H1 (cell line): Measurements from ENCODE around the gene SCN1B. TPM values are rescaled to one million over a fixed set of nuclear protein-coding genes. Genes with fewer than 3 reads are reported as not detected.

Source experiments
- CTCF ChIA-PET: fragments of 300-600 bp; sonication (Branson Sonifier 250); formaldehyde crosslinking; loops from one replicate; lab custom pipeline; 2021; ENCODE audit not compliant: partially characterized antibody; lab: Charles Lee
- POLR2A ChIA-PET: fragments of 300-600 bp; sonication (Branson Sonifier 250); formaldehyde crosslinking; loops from one replicate; lab custom pipeline; 2021; ENCODE audit warnings: inconsistent platforms; ENCODE audit not compliant: partially characterized antibody; lab: Charles Lee
- DNase-seq, 2 experiments: peaks; one replicate each; pipeline versions ENCODE4 v3.0.0 to v3.0.0-alpha.2; 2010 to 2022; ENCODE audit warnings: low spot score in 2 of 2, low read depth in 1 of 2, mixed read lengths in 1 of 2
- FAIRE-seq: peaks from 2 replicates; lab custom pipeline; 2011; peaks lifted over from hg19 to GRCh38; lab: Jason Lieb, UNC
- H2AFZ ChIP-seq: 2 replicates; pipeline ENCODE4 v1.8.1; 2012; ENCODE audit warnings: low read length, inconsistent platforms
- H2AK5ac ChIP-seq: 2 replicates; pipeline ENCODE4 v1.6.1; 2013; ENCODE audit warnings: low read depth, low read length
- H2BK120ac ChIP-seq: replicated peaks from 2 replicates; pipeline ENCODE3; 2013; ENCODE audit warnings: low read depth, low read length, inconsistent platforms
- H2BK12ac ChIP-seq: 2 replicates; pipeline ENCODE4 v1.6.1; 2013; ENCODE audit warnings: low read depth, low read length
- H2BK15ac ChIP-seq: 2 replicates; pipeline ENCODE4 v1.6.1; 2013; ENCODE audit warnings: low read length
- H2BK20ac ChIP-seq: 2 replicates; pipeline ENCODE4 v1.6.1; 2013; ENCODE audit warnings: low read length
- H2BK5ac ChIP-seq: 2 replicates; pipeline ENCODE4 v1.6.1; 2013; ENCODE audit warnings: low read depth, low read length
- H3K14ac ChIP-seq: 2 replicates; pipeline ENCODE4 v1.6.1; 2013; ENCODE audit warnings: inconsistent platforms; ENCODE audit not compliant: insufficient read length
- H3K18ac ChIP-seq: 2 replicates; pipeline ENCODE4 v1.6.1; 2013; ENCODE audit warnings: low read length; ENCODE audit errors: extremely low read depth
- H3K23ac ChIP-seq: 2 replicates; pipeline ENCODE4 v1.6.1; 2013; ENCODE audit warnings: inconsistent platforms; ENCODE audit not compliant: insufficient read length
- H3K23me2 ChIP-seq: 2 replicates; pipeline ENCODE4 v1.6.1; 2013; ENCODE audit warnings: low read depth, low read length
- H3K27ac ChIP-seq: 2 replicates; pipeline ENCODE4 v1.6.1; 2011; ENCODE audit warnings: low read depth, low read length, inconsistent platforms
- H3K27me3 ChIP-seq, 4 experiments: replicated peaks in 1 of 4; 1 replicate in 1 of 4; 2 replicates in 3 of 4; pipeline versions ENCODE4 v1.6.1 to v1.8.1; 2011 to 2013; ENCODE audit warnings: low read length in 3 of 4, mild to moderate bottlenecking in 3 of 4, inconsistent platforms in 2 of 4, mixed read lengths in 2 of 4, moderate library complexity in 1 of 4; ENCODE audit not compliant: control insufficient read depth in 3 of 4, insufficient read depth in 3 of 4; ENCODE audit errors: extremely low read depth in 1 of 4
- H3K36me3 ChIP-seq, 4 experiments: 2 replicates each; pipeline versions ENCODE4 v1.6.1 to v1.8.1; 2011 to 2013; ENCODE audit warnings: mild to moderate bottlenecking in 4 of 4, low read length in 3 of 4, moderate library complexity in 2 of 4, control low read depth in 1 of 4, inconsistent platforms in 1 of 4; ENCODE audit not compliant: insufficient read depth in 4 of 4, control insufficient read depth in 2 of 4
- H3K4ac ChIP-seq: replicated peaks from 2 replicates; pipeline ENCODE3; 2013; ENCODE audit warnings: low read length, low read depth, mixed read lengths, inconsistent platforms; ENCODE audit not compliant: insufficient read length
- H3K4me1 ChIP-seq, 4 experiments: replicated peaks in 1 of 4; 1 replicate in 1 of 4; 2 replicates in 3 of 4; pipeline versions ENCODE4 v1.6.1 to v1.8.1; 2011 to 2013; ENCODE audit warnings: low read length in 3 of 4, inconsistent platforms in 2 of 4, mixed read lengths in 1 of 4; ENCODE audit not compliant: insufficient read depth in 4 of 4, control insufficient read depth in 3 of 4
- H3K4me2 ChIP-seq, 2 experiments: 2 replicates each; pipeline versions ENCODE4 v1.6.1 to v1.8.1; 2011 to 2013; ENCODE audit warnings: low read depth in 2 of 2, low read length in 2 of 2, control low read depth in 1 of 2, inconsistent platforms in 1 of 2, mild to moderate bottlenecking in 1 of 2; ENCODE audit not compliant: insufficient read depth in 1 of 2
- H3K4me3 ChIP-seq, 4 experiments: fragments of 200-600, 300-600 bp in 1 of 4; sonication (generic), shearing (Covaris generic), sonication (Bioruptor Twin) in 1 of 4; 2 replicates each; pipeline versions ENCODE4 v1.5.1 to v1.8.1; 2011 to 2016; ENCODE audit warnings: low read length in 4 of 4, low read depth in 3 of 4, control low read depth in 2 of 4, inconsistent platforms in 2 of 4, mild to moderate bottlenecking in 2 of 4, mixed read lengths in 1 of 4, moderate library complexity in 1 of 4; ENCODE audit not compliant: insufficient read depth in 2 of 4; ENCODE audit errors: extremely low read depth in 1 of 4
- H3K56ac ChIP-seq: replicated peaks from 2 replicates; pipeline ENCODE3; 2013; ENCODE audit warnings: low read depth, mild to moderate bottlenecking, mixed read lengths, low read length, inconsistent platforms; ENCODE audit not compliant: insufficient read length
- H3K79me1 ChIP-seq: 2 replicates; pipeline ENCODE4 v1.6.1; 2013; ENCODE audit warnings: low read depth, low read length, control low read depth
- H3K79me2 ChIP-seq, 2 experiments: 2 replicates each; pipeline versions ENCODE4 v1.6.1 to v1.8.1; 2012 to 2013; ENCODE audit warnings: low read length in 2 of 2, mild to moderate bottlenecking in 2 of 2, inconsistent platforms in 1 of 2; ENCODE audit not compliant: insufficient read depth in 2 of 2, control insufficient read depth in 1 of 2
- H3K9ac ChIP-seq, 4 experiments: replicated peaks in 1 of 4; 1 replicate in 1 of 4; 2 replicates in 3 of 4; pipeline versions ENCODE4 v1.6.1 to v1.8.1; 2011 to 2013; ENCODE audit warnings: low read depth in 3 of 4, low read length in 3 of 4, control low read depth in 2 of 4, mild to moderate bottlenecking in 2 of 4, moderate library complexity in 2 of 4, inconsistent platforms in 1 of 4; ENCODE audit errors: extremely low read depth in 1 of 4
- H3K9me3 ChIP-seq, 2 experiments: 2 replicates each; pipeline versions ENCODE4 v1.6.1 to v1.8.1; 2012 to 2013; ENCODE audit warnings: mild to moderate bottlenecking in 2 of 2, moderate library complexity in 2 of 2, control low read depth in 1 of 2, inconsistent platforms in 1 of 2, low read depth in 1 of 2, low read length in 1 of 2, mixed read lengths in 1 of 2; ENCODE audit not compliant: insufficient read depth in 2 of 2
- H4K20me1 ChIP-seq, 2 experiments: replicated peaks in 1 of 2; 2 replicates each; pipeline versions ENCODE3 to v1.8.1; 2011 to 2013; ENCODE audit warnings: inconsistent platforms in 2 of 2, low read length in 2 of 2, mild to moderate bottlenecking in 1 of 2; ENCODE audit not compliant: insufficient read depth in 2 of 2, control insufficient read depth in 1 of 2
- H4K5ac ChIP-seq: 2 replicates; pipeline ENCODE4 v1.6.1; 2013; ENCODE audit warnings: low read length, low read depth, mixed read lengths, inconsistent platforms; ENCODE audit not compliant: insufficient read length
- H4K8ac ChIP-seq: 2 replicates; pipeline ENCODE4 v1.8.0; 2013; ENCODE audit warnings: mild to moderate bottlenecking, moderate library complexity, low read length, inconsistent platforms; ENCODE audit not compliant: insufficient read depth; ENCODE audit errors: extremely low read depth
- H4K91ac ChIP-seq: replicated peaks from 2 replicates; pipeline ENCODE3; 2013; ENCODE audit warnings: low read length, mixed read lengths, inconsistent platforms; ENCODE audit not compliant: insufficient read length
- ASH2L ChIP-seq: fragments of 200-600, 300-600 bp; sonication (generic); IDR thresholded peaks from one replicate; pipeline ENCODE4 v1.7.1; 2017; ENCODE audit warnings: low read length
- ATF2 ChIP-seq: IDR thresholded peaks from 2 replicates; pipeline ENCODE4 v1.6.1; 2012; ENCODE audit warnings: low read length, inconsistent platforms
- BRCA1 ChIP-seq: IDR thresholded peaks from 2 replicates; pipeline ENCODE4 v1.6.1; 2012; ENCODE audit warnings: low read depth, low read length, improper control_type of control experiment
- E2F6 ChIP-seq: IDR thresholded peaks from 2 replicates; pipeline ENCODE4 v1.6.1; 2012; ENCODE audit warnings: inconsistent platforms
- JUN ChIP-seq: IDR thresholded peaks from 2 replicates; pipeline ENCODE4 v1.6.1; 2011; ENCODE audit warnings: low read depth, mild to moderate bottlenecking, improper control_type of control experiment, low read length
- KDM4A ChIP-seq: IDR thresholded peaks from one replicate; pipeline ENCODE4 v1.7.1; 2012; ENCODE audit warnings: low read depth, mild to moderate bottlenecking, moderate library complexity, low read length, inconsistent platforms; ENCODE audit not compliant: severe bottlenecking
- RAD21 ChIP-seq, 2 experiments: IDR thresholded peaks in 1 of 2; conservative IDR thresholded peaks in 1 of 2; 2 replicates each; pipeline ENCODE4 v1.6.1; 2011; ENCODE audit warnings: low read depth in 2 of 2, low read length in 2 of 2, improper control_type of control experiment in 1 of 2, inconsistent platforms in 1 of 2, mild to moderate bottlenecking in 1 of 2, moderate library complexity in 1 of 2
- RBBP5 ChIP-seq: IDR thresholded peaks from 2 replicates; pipeline ENCODE4 v1.7.1; 2012; ENCODE audit warnings: low read depth, mild to moderate bottlenecking, inconsistent platforms, low read length, moderate library complexity, borderline replicate concordance
- SIN3A ChIP-seq, 2 experiments: IDR thresholded peaks in 1 of 2; conservative IDR thresholded peaks in 1 of 2; 2 replicates each; pipeline ENCODE4 v1.6.1; 2011 to 2012; ENCODE audit warnings: low read length in 2 of 2, improper control_type of control experiment in 1 of 2, low read depth in 1 of 2, mild to moderate bottlenecking in 1 of 2
- SIRT6 ChIP-seq: IDR thresholded peaks from one replicate; pipeline ENCODE4 v1.7.1; 2012; ENCODE audit warnings: low read length, inconsistent platforms
- SP4 ChIP-seq: IDR thresholded peaks from 2 replicates; pipeline ENCODE4 v1.6.1; 2012; ENCODE audit warnings: low read length, inconsistent platforms
- WGBS, 2 experiments: shearing (Covaris generic) in 1 of 2; methylation state at CpG; one replicate each; pipeline versions ENCODE4 v1.1.6 to v1.1.7; 2013 to 2015; ENCODE audit warnings: low lambda C conversion rate in 2 of 2, mixed read lengths in 2 of 2, inconsistent platforms in 1 of 2, low coverage in 1 of 2, missing lambda C conversion rate in 1 of 2; ENCODE audit not compliant: insufficient replicate concordance in 2 of 2, insufficient coverage in 1 of 2, insufficient read length in 1 of 2; ENCODE audit errors: extremely low coverage in 1 of 2, missing lambda C conversion rate in 1 of 2; 5-methylcytosine and 5-hydroxymethylcytosine counted together
- polyA plus RNA-seq, 7 experiments: library from polyadenylated mRNA; depleted of rRNA in 3 of 7; stranded (reverse) in 5 of 7; unstranded in 2 of 7; fragments of >200 nt in 5 of 7; fragments of 200-250 nt in 2 of 7; gene quantifications; 1 replicate in 5 of 7; 2 replicates in 1 of 7; 4 replicates in 1 of 7; pipeline versions ENCODE4 v1.2.1 to v1.2.3, GENCODE V29; 2011 to 2013; ENCODE audit warnings: missing spikeins in 2 of 7, mixed read lengths in 2 of 7
- total RNA-seq: library from RNA; stranded (reverse); fragmentation: NEBNext Ultra II Directional; extraction: Animal tissue kit (Norgen Biotek cat#: 25700); gene quantifications from 2 replicates; pipeline ENCODE4 v1.2.1, GENCODE V29; 2021

The SCN1B gene
- total and polyA plus RNA-seq, 2 of the 8 experiments (the other 6 are each of a cell fraction or from before 2014, with no cell fraction given) = 3.1 to 3.5 TPM

GRCh38 chr19:35023428-35023827 lies 6.8 kb upstream of the SCN1B start:
- DNase-seq (no peak), FAIRE-seq (no peak)
- H3K27ac ChIP-seq = no peak overlapping the region
- no peaks in the 10 kb centered on the region for H3K9me3 ChIP-seq
- H2BK15ac ChIP-seq = no peak overlapping the region
- no peak overlapping the region for H3K4ac ChIP-seq
- POLR2A ChIA-PET = interaction anchor here (0.6 to 24.8 kb wide), 2 partner anchors 19 to 194 kb away, joined by 3 to 366 read pairs; partner anchors contain the start of gene GRAMD1A
- CTCF ChIA-PET = interaction anchor here (1.0 kb wide), 1 partner anchor 51 kb away, joined by 4 read pairs; no protein-coding TSS in a partner anchor
- no peak overlapping the region for H2AFZ ChIP-seq
- H3K79me2 ChIP-seq = no peaks in the 10 kb centered on the region
- peaks cover 6 to 31% of the 10 kb centered on the region in 2 experiments for H4K20me1 ChIP-seq
- no peaks in the 10 kb centered on the region for H3K4me1 ChIP-seq
- no peaks in the 10 kb centered on the region for H3K27me3 ChIP-seq
- no peak overlapping the region for H3K9ac ChIP-seq
- H4K8ac ChIP-seq = no peak overlapping the region
- H3K56ac ChIP-seq = no peak overlapping the region
- H2BK120ac ChIP-seq = no peak overlapping the region
- H3K14ac ChIP-seq = no peak overlapping the region
- no peak overlapping the region for H4K5ac ChIP-seq
- H3K23me2 ChIP-seq = no peaks in the 10 kb centered on the region
- no peak overlapping the region for H2BK5ac ChIP-seq
- no peak overlapping the region for H3K4me3 ChIP-seq
- H3K23ac ChIP-seq = no peak overlapping the region
- no peak overlapping the region for H3K18ac ChIP-seq
- no peak overlapping the region for H3K4me2 ChIP-seq
- H2BK12ac ChIP-seq = no peak overlapping the region
- no peak overlapping the region for H2AK5ac ChIP-seq
- H3K36me3 ChIP-seq = peaks cover 48 to 88% (median 79%) of the 10 kb centered on the region in 4 experiments
- no peaks in the 10 kb centered on the region for H3K79me1 ChIP-seq
- WGBS, 2 experiments = 93% methylated on average over 19 of the region's 19 CpGs; no CpG with 5 or more reads in 1 of the 2 experiments
- no peak overlapping the region for H4K91ac ChIP-seq
- H2BK20ac ChIP-seq = no peak overlapping the region
- TF ChIP-seq SP4 (no peak), BRCA1 (no peak), ASH2L (no peak), RBBP5 (no peak), SIRT6 (no peak), KDM4A (no peak), ATF2 (no peak), E2F6 (no peak), RAD21 (IDR thresholded peaks at IDR 0.05 in 1 of 2, conservative IDR thresholded peaks at IDR 0.05 in 1 of 2; ENCODE audit: low read depth in 2 of 2, low read length in 2 of 2) (no peak), SIN3A (conservative IDR thresholded peaks at IDR 0.05 in 1 of 2, IDR thresholded peaks at IDR 0.05 in 1 of 2; ENCODE audit: low read depth in 1 of 2, low read length in 2 of 2) (no peak), JUN (no peak)
